ENCODE results near the gene ZNF511. TPM values are rescaled to one million over a fixed set of nuclear protein-coding genes. Genes with fewer than 3 reads are reported as not detected.

Gene ZNF511
- total RNA-seq, 4 donors from 2014 or later: 29.3 to 44.8 (median 35.0) TPM

DNA sequence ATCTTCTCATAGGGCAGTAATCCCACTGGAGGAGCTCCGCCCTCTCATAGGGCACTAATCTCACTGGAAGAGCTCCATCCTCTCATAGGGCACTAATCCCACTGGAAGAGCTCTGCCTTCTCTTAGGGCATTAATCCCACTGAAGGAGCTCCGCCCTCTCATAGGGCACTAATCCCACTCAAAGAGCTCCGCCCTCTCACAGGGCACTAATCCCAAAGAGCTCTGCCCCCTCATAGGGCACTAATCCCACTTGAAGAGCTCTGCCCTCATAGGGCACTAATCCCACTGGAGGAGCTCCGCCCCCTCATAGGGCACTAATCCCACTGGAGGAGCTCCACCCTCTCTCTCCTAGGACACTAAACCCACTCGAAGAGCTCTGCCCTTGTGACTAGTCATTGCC is 52.5 kb downstream of the ZNF511 start:
- Histone ChIP-seq H3K36me3 (peaks cover 0 to 48% (median 5%) of the 10 kb centered on the region in 3 donors), H3K27ac (peak overlapping the region in 3 of 4 donors; percentile 71 to 91 (median 83)), H3K4me3 (peak overlapping the region in 1 of 4 donors; percentile 10), H3K27me3 (no peaks in the 10 kb centered on the region), H3K4me1 (peaks cover 0 to 17% (median 7%) of the 10 kb centered on the region in 4 donors), H3K9me3 (peaks cover 0 to 8% (median 0%) of the 10 kb centered on the region in 4 donors)
- WGBS, 2 donors: 81 to 86% methylated on average over 5 of the region's 5 CpGs
- TF ChIP-seq, protein P1, sequence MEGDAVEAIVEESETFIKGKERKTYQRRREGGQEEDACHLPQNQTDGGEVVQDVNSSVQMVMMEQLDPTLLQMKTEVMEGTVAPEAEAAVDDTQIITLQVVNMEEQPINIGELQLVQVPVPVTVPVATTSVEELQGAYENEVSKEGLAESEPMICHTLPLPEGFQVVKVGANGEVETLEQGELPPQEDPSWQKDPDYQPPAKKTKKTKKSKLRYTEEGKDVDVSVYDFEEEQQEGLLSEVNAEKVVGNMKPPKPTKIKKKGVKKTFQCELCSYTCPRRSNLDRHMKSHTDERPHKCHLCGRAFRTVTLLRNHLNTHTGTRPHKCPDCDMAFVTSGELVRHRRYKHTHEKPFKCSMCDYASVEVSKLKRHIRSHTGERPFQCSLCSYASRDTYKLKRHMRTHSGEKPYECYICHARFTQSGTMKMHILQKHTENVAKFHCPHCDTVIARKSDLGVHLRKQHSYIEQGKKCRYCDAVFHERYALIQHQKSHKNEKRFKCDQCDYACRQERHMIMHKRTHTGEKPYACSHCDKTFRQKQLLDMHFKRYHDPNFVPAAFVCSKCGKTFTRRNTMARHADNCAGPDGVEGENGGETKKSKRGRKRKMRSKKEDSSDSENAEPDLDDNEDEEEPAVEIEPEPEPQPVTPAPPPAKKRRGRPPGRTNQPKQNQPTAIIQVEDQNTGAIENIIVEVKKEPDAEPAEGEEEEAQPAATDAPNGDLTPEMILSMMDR (IDR thresholded peaks at IDR 0.05): no peak
- TF ChIP-seq EP300 (IDR thresholded peaks at IDR 0.05) (no peak), POLR2A (IDR thresholded peaks at IDR 0.05) (no peak)
- DNase-seq (ENCODE audit: low spot score in 2 of 2): no peak

DNA sequence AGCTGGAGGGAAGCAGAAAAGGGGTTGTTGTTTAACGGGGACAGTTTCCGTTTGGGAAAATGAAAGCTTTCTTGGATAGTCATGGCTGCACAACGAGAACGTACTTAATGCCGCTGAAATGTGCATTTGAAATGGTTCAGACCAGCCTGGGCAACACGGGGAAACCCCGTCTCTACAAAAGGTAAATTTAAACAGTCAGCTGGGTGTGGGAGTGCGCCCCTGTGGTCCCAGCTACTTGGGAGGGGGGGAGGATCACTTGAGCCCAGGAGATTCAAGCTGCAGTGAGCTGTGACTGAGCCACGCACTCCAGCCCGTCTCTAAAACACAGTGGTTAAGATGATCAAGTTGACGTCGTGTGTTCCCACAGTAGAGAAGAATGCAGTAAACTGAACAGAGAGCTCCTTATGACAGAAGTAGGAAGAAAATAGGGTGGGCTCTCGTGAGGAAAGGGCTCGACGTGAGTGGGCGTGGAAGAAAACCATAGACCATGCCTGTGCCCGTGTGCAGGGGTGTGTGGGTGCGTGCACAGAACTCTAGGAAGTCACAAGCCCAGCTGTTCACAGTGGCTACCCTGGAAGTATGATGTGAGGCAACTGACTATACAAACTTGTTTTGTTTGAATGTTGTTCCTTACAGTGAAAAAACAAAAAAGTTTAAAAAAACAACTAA is 53.2 kb downstream of the ZNF511 start:
- Histone ChIP-seq H3K9me3 (peaks cover 0 to 8% (median 0%) of the 10 kb centered on the region in 4 donors), H3K36me3 (peaks cover 0 to 54% (median 7%) of the 10 kb centered on the region in 3 donors), H3K27ac (peak overlapping the region; percentile 52 to 91 (median 77)), H3K4me3 (peak overlapping the region in 2 of 4 donors; percentile 0 to 10), H3K4me1 (peaks cover 0 to 10% (median under 1%) of the 10 kb centered on the region in 4 donors), H3K27me3 (no peaks in the 10 kb centered on the region)
- TF ChIP-seq EP300 (IDR thresholded peaks at IDR 0.05) (peak in 1 of 2 donors; percentile 70), POLR2A (IDR thresholded peaks at IDR 0.05) (no peak)
- TF ChIP-seq, protein P1 (IDR thresholded peaks at IDR 0.05): no peak
- no peak for DNase-seq (ENCODE audit: low spot score in 2 of 2)
- 47 to 48% methylated on average over 18 of the region's 18 CpGs for WGBS, 2 donors

Small RNAs within 50 kb of the gene (small RNA-seq; reads per million reads assigned to genes)
- not detected for gene BANF1P2

Other genes with a start within 250 kb of the ZNF511 start
- under 1 TPM in 1 of 4 donors, not detected in 3; under 0.01 TPM for gene ADGRA1, start 221.0 kb upstream of the ZNF511 start, total RNA-seq
- gene KNDC1, start 148.7 kb upstream of the ZNF511 start, total RNA-seq: 1 to 10 TPM; 3.7 to 5.9 (median 4.8) TPM
- not detected for gene UTF1, start 78.7 kb upstream of the ZNF511 start, total RNA-seq
- gene VENTX, start 71.1 kb upstream of the ZNF511 start, total RNA-seq: 10 to 100 TPM in 1 of 4 donors, 1 to 10 TPM in 3; 2.5 to 10.5 (median 4.9) TPM
- 10 to 100 TPM in 1 of 4 donors, 1 to 10 TPM in 3; 2.7 to 11.3 (median 6.4) TPM for gene ADAM8, start 32.0 kb upstream of the ZNF511 start, total RNA-seq
- gene TUBGCP2, start within 50 bp of the ZNF511 start, total RNA-seq: 10 to 100 TPM; 35.8 to 73.5 (median 45.7) TPM
- 1 to 10 TPM in 2 of 4 donors, under 1 TPM in 1, not detected in 1; 0.60 to 4.4 (median 1.2) TPM for gene CALY, start 28.0 kb downstream of the ZNF511 start, total RNA-seq
- gene PRAP1, start 38.5 kb downstream of the ZNF511 start, total RNA-seq: 10 to 100 TPM in 3 of 4 donors, 1 to 10 TPM in 1; 9.8 to 29.4 (median 16.6) TPM
- 10 to 100 TPM; 44.1 to 59.4 (median 49.3) TPM for gene FUOM, start 49.1 kb downstream of the ZNF511 start, total RNA-seq
- 100 to 1,000 TPM in 1 of 4 donors, 10 to 100 TPM in 3; 70.5 to 104 (median 76.4) TPM for gene ECHS1, start 64.4 kb downstream of the ZNF511 start, total RNA-seq
- gene PAOX, start 70.3 kb downstream of the ZNF511 start, total RNA-seq: 10 to 100 TPM; 15.3 to 26.7 (median 18.4) TPM
- gene MTG1, start 85.2 kb downstream of the ZNF511 start, total RNA-seq: 10 to 100 TPM; 28.7 to 65.7 (median 34.7) TPM
- not detected for gene SPRN, start 115.7 kb downstream of the ZNF511 start, total RNA-seq
- gene SCART1, start 145.0 kb downstream of the ZNF511 start, total RNA-seq: 1 to 10 TPM; 4.8 to 8.1 (median 6.1) TPM
- gene CYP2E1, start 218.4 kb downstream of the ZNF511 start, total RNA-seq: 1 to 10 TPM in 2 of 4 donors, under 1 TPM in 2; 0.30 to 7.0 (median 0.82) TPM

Data from tibial nerve (tissue), 4 donors.